HG03521 (cell line): ENCODE results near the gene RNF213.
A peak's percentile ranks its signal among the peaks of the same experiment; 100 is the strongest.

Source experiments
- ATAC-seq: cut with Tn5 transposase; IDR thresholded peaks from one replicate; pipeline ENCODE4 v1.9.1; 2021; ENCODE audit warnings: mild to moderate bottlenecking, moderate library complexity; ENCODE audit not compliant: unreplicated experiment

The RNF213 gene

GRCh38 chr17:80260791-80261158, at the start of gene RNF213:
Gene RNF213 (plus strand): TSS chr17:80260852. CDS start chr17:80263682, 2,830 bp downstream.
- ATAC-seq: peak; percentile 40

GRCh38 chr17:80212109-80212508, 48.5 kb upstream of the RNF213 start:
- ATAC-seq: no peak

GRCh38 chr17:80212511-80212910, 48.1 kb upstream of the RNF213 start:
- ATAC-seq: no peak

- ATAC-seq: no peak
These were observed 47.5 kb upstream of the RNF213 start for GRCh38 chr17:80212962-80213642.

GRCh38 chr17:80213643-80213975, 47.0 kb upstream of the RNF213 start:
- no peak for ATAC-seq

GRCh38 chr17:80214012-80214877, 46.4 kb upstream of the RNF213 start:
- no peak for ATAC-seq

GRCh38 chr17:80214878-80215210, 45.8 kb upstream of the RNF213 start:
- no peak for ATAC-seq

- ATAC-seq: no peak
These were observed 43.9 kb upstream of the RNF213 start for GRCh38 chr17:80216473-80217456.

- no peak for ATAC-seq
These were observed 42.8 kb upstream of the RNF213 start for GRCh38 chr17:80217703-80218362.

GRCh38 chr17:80218391-80218790, 42.3 kb upstream of the RNF213 start:
- no peak for ATAC-seq

- no peak for ATAC-seq
These were observed 41.5 kb upstream of the RNF213 start for GRCh38 chr17:80219013-80219762.

- ATAC-seq: no peak
These were observed 40.9 kb upstream of the RNF213 start for GRCh38 chr17:80219763-80220053.

- no peak for ATAC-seq
These were observed 40.5 kb upstream of the RNF213 start, which contains the start of the genes SGSH and SLC26A11 for GRCh38 chr17:80220054-80220735. Gene SGSH (minus strand): TSS chr17:80220333. CDS start chr17:80220313, 20 bp downstream. Gene SLC26A11 (plus strand): TSS chr17:80220427. CDS start chr17:80221561, 1,134 bp downstream.

GRCh38 chr17:80220736-80221215, 39.9 kb upstream of the RNF213 start:
- ATAC-seq: no peak

- no peak for ATAC-seq
These were observed 39.1 kb upstream of the RNF213 start for GRCh38 chr17:80221351-80222105.

GRCh38 chr17:80222376-80223141, 38.1 kb upstream of the RNF213 start:
- no peak for ATAC-seq

GRCh38 chr17:80223142-80223815, 37.4 kb upstream of the RNF213 start:
- ATAC-seq: no peak
